Stimulated activated memory B cell treated with anti-CD40 and anti-IgM and Interleukin-4, amounts not matched to agents 10 μg/mL and 1 μg/mL and 100 μg/mL, for 72 hours (primary cell): ENCODE data around the gene RWDD1.

Experiments
- ATAC-seq: fragments of 150-1000 bp; cut with Tn5 transposase; 2 replicates; pipeline ENCODE4 v1.10.0; 2021
- H3K27ac Mint-ChIP-seq: one replicate; pipeline ENCODE4 v1.8.0; 2022; ENCODE audit warnings: mild to moderate bottlenecking, mixed read lengths
- H3K27me3 Mint-ChIP-seq: one replicate; pipeline ENCODE4 v1.8.0; 2022; ENCODE audit warnings: mixed read lengths
- H3K36me3 Mint-ChIP-seq: one replicate; pipeline ENCODE4 v1.8.0; 2022; ENCODE audit warnings: mixed read lengths
- H3K4me1 Mint-ChIP-seq: one replicate; pipeline ENCODE4 v1.8.0; 2022; ENCODE audit warnings: mixed read lengths
- H3K4me3 Mint-ChIP-seq: one replicate; pipeline ENCODE4 v1.8.0; 2022; ENCODE audit warnings: mild to moderate bottlenecking, moderate library complexity, mixed read lengths
- H3K9me3 Mint-ChIP-seq: one replicate; pipeline ENCODE4 v1.8.0; 2022; ENCODE audit warnings: mixed read lengths

RWDD1 gene

GRCh38 chr6:116615937-116616736 lies 44.8 kb downstream of the RWDD1 start, which contains the start of gene RSPH4A:
Gene RSPH4A, plus strand, starts transcription at chr6:116616479. Its CDS starts 145 bp downstream, at chr6:116616624.
- Mint-ChIP-seq H3K27ac (peak within 1 kb of the TSS; percentile 27), H3K27me3 (peaks cover 13% of the 10 kb centered on the region), H3K4me3 (peak within 1 kb of the TSS; percentile 86), H3K4me1 (peaks cover 13% of the 10 kb centered on the region), H3K9me3 (no peaks in the 10 kb centered on the region), H3K36me3 (no peaks in the 10 kb centered on the region)
- peak; percentile 97 for ATAC-seq

GRCh38 chr6:116616737-116617053 lies 45.4 kb downstream of the RWDD1 start:
- Mint-ChIP-seq H3K4me3 (peak overlapping the region; percentile 86), H3K9me3 (no peaks in the 10 kb centered on the region), H3K27me3 (peaks cover 9% of the 10 kb centered on the region), H3K27ac (no peak overlapping the region), H3K36me3 (no peaks in the 10 kb centered on the region), H3K4me1 (peaks cover 13% of the 10 kb centered on the region)
- ATAC-seq, result peak; percentile 35

DNA sequence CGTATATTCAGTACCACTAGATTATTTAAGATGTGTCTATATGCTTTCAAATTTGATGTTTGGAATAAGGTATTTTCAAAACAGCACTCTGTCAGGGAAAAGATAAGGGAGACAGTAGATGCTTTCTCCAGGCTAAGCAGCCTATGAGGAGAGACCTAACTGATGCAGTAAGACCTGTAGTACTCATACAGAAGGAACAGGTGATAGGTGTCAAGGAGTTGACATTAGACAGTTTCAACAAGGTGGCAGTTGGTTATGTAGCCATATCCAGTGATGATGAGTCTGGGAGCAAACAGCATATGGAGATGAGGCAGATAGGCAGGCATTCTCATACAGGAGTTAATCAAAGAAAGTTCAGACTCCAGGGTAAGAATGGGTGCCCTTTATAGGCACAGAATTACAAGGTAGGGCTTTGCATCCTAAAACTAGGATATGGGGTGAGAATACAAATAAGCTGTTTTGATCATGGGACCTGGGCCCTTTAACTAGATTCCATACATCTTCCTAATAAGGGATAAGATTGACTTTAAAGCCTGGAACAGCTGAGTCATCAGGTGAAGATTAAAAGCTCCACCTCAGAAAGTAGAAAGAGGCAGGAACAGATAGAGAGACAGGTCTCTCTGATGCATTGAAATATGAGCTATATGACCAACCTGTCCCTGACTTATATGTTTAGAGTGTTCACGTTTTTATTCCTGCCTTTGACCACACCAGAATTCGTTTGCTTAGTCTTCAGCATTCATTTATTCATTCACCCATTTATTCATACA lies 52.9 kb downstream of the RWDD1 start:
- Mint-ChIP-seq H3K4me3 (no peak overlapping the region), H3K27ac (no peak overlapping the region), H3K36me3 (peaks cover 8% of the 10 kb centered on the region), H3K27me3 (no peaks in the 10 kb centered on the region), H3K9me3 (no peaks in the 10 kb centered on the region), H3K4me1 (no peaks in the 10 kb centered on the region)
- no peak for ATAC-seq

- H3K4me1 Mint-ChIP-seq, result no peaks in the 10 kb centered on the region
- no peak overlapping the region for H3K4me3 Mint-ChIP-seq
- no peak overlapping the region for H3K27ac Mint-ChIP-seq
- H3K36me3 Mint-ChIP-seq, result peaks cover 8% of the 10 kb centered on the region
- no peak for ATAC-seq
- H3K27me3 Mint-ChIP-seq, result no peaks in the 10 kb centered on the region
- H3K9me3 Mint-ChIP-seq, result no peaks in the 10 kb centered on the region
These were observed 54.6 kb downstream of the RWDD1 start for GRCh38 chr6:116625872-116626271.

- no peak overlapping the region for H3K27ac Mint-ChIP-seq
- no peaks in the 10 kb centered on the region for H3K27me3 Mint-ChIP-seq
- no peak for ATAC-seq
- no peaks in the 10 kb centered on the region for H3K4me1 Mint-ChIP-seq
- no peak overlapping the region for H3K4me3 Mint-ChIP-seq
- peaks cover 29% of the 10 kb centered on the region for H3K36me3 Mint-ChIP-seq
- no peaks in the 10 kb centered on the region for H3K9me3 Mint-ChIP-seq
These were observed 58.3 kb downstream of the RWDD1 start for GRCh38 chr6:116629563-116629981.

GRCh38 chr6:116631379-116631990 lies 60.2 kb downstream of the RWDD1 start:
- H3K4me1 Mint-ChIP-seq, result no peaks in the 10 kb centered on the region
- H3K36me3 Mint-ChIP-seq, result peaks cover 40% of the 10 kb centered on the region
- H3K9me3 Mint-ChIP-seq, result no peaks in the 10 kb centered on the region
- no peak for ATAC-seq
- no peak overlapping the region for H3K27ac Mint-ChIP-seq
- H3K4me3 Mint-ChIP-seq, result no peak overlapping the region
- no peaks in the 10 kb centered on the region for H3K27me3 Mint-ChIP-seq

- no peak overlapping the region for H3K4me3 Mint-ChIP-seq
- peaks cover 47% of the 10 kb centered on the region for H3K36me3 Mint-ChIP-seq
- H3K9me3 Mint-ChIP-seq, result no peaks in the 10 kb centered on the region
These were observed 62.4 kb downstream of the RWDD1 start for GRCh38 chr6:116633685-116634084.

More at GRCh38 chr6:116633685-116634084, 62.4 kb downstream of the RWDD1 start:
- H3K27ac Mint-ChIP-seq, result no peak overlapping the region
- no peak for ATAC-seq
- no peaks in the 10 kb centered on the region for H3K27me3 Mint-ChIP-seq
- H3K4me1 Mint-ChIP-seq, result no peaks in the 10 kb centered on the region
